GM12864 (cell line): ENCODE results near the gene IGFN1.

Experiments used
- DNase-seq: peaks from one replicate; pipeline ENCODE4 v3.0.0-alpha.2; 2011; ENCODE audit warnings: low read depth
- H3K4me3 ChIP-seq: 2 replicates; pipeline ENCODE4 v1.5.1; 2011; ENCODE audit warnings: mild to moderate bottlenecking, low read depth, low read length, control low read depth
- CTCF ChIP-seq: IDR thresholded peaks from 2 replicates; pipeline ENCODE4 v1.5.1; 2011; ENCODE audit warnings: low read depth, mild to moderate bottlenecking, moderate library complexity, low read length, control low read depth, inconsistent platforms; ENCODE audit errors: missing control alignments

The IGFN1 gene

DNA sequence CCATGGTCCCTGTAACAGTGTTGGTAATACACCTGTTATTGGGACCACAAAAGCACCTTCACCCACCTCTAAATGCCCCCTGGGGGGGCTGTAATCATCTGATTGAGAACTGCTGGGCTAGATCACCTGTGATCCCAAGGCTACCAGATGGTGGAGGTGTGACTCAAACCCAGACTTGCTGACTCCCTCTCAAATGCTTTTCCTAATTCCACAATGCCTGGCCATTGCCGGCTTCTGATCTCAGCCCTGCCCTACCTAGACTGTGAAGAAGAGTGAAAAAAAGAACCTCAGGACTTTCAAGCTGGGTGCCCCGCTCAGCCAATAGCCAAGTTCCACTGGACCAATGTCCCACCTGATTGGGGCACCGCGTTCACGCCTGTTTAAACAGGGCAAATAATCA, 45.9 kb upstream of the IGFN1 start:
- DNase-seq: no peak
- H3K4me3 ChIP-seq: no peak overlapping the region
- no peak for TF ChIP-seq CTCF

- no peak for TF ChIP-seq CTCF
- H3K4me3 ChIP-seq: no peak overlapping the region
- no peak for DNase-seq
Measured at GRCh38 chr1:201145132-201145531, 45.5 kb upstream of the IGFN1 start.

DNA sequence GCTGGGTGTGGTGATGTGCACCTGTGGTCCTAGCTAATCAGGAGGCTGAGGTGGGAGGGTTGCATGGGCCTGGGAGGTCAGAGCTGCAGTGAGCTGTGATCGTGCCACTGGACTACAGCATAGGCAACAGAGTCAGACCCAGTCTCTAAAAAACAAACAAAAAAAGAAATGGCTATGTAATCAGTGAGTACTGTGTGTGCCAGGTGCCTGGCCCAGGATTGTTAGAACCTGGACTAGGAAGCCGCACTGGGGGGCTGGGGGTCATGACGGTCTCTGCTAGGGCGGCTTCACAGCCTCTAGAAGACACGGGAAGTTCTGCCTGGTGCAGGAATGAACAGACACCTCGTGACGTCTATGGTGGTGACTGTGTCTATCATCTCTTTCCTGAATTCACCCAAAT, 44.8 kb upstream of the IGFN1 start:
- H3K4me3 ChIP-seq: no peak overlapping the region
- TF ChIP-seq CTCF: no peak
- DNase-seq: no peak

DNA sequence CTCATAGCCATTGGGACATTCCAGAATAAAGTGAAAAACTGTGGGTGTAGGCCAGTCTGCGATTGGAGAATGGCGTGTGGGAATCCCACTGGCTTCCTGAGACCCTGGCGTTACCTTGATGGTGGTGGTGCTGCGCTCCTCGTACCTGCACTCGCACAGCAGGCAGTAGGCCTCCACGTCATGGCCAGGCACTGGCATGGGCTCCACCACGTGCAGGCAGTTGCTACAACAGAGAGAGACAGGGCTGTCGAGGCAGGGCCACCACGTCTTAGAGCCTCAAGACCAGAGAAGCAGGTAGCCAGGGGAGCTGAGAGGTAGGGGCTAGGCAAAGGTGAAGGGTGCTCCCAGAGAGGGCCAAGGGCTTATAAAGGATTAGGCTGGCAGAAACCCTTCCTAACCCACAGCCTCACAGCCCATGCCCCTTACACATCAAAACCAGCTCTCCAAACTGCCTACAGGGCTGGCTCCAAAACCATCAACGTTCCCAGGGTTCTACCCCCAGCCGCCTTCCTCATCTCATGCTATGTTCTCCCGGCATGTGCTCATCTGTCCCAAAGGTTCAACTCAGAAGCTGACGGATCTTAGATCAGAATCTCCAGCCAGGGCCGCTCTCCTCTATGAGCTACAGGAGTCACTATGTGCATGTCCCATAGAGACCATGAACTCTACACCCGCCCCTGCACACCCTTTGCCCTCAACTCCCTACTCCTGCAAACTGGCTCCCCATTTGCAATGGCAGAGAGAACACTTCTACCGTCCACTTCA, 43.8 kb upstream of the IGFN1 start:
- H3K4me3 ChIP-seq: no peak overlapping the region
- DNase-seq: no peak
- TF ChIP-seq CTCF: no peak

GRCh38 chr1:201147396-201148015, 43.1 kb upstream of the IGFN1 start:
- no peak overlapping the region for H3K4me3 ChIP-seq
- no peak for TF ChIP-seq CTCF
- DNase-seq: no peak

- no peak overlapping the region for H3K4me3 ChIP-seq
- TF ChIP-seq CTCF: peak; percentile 60
- DNase-seq: no peak
Measured at GRCh38 chr1:201149400-201149799, 41.2 kb upstream of the IGFN1 start.
